HCEC 1CT (cell line): ENCODE results near the gene AGTRAP.
A peak's percentile ranks its signal among the peaks of the same experiment; 100 is the strongest.

ENCODE experiments used
- DNase-seq: peaks from one replicate; pipeline ENCODE4 v3.0.0-alpha.2; 2017

AGTRAP gene, protein sequence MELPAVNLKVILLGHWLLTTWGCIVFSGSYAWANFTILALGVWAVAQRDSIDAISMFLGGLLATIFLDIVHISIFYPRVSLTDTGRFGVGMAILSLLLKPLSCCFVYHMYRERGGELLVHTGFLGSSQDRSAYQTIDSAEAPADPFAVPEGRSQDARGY

DNA sequence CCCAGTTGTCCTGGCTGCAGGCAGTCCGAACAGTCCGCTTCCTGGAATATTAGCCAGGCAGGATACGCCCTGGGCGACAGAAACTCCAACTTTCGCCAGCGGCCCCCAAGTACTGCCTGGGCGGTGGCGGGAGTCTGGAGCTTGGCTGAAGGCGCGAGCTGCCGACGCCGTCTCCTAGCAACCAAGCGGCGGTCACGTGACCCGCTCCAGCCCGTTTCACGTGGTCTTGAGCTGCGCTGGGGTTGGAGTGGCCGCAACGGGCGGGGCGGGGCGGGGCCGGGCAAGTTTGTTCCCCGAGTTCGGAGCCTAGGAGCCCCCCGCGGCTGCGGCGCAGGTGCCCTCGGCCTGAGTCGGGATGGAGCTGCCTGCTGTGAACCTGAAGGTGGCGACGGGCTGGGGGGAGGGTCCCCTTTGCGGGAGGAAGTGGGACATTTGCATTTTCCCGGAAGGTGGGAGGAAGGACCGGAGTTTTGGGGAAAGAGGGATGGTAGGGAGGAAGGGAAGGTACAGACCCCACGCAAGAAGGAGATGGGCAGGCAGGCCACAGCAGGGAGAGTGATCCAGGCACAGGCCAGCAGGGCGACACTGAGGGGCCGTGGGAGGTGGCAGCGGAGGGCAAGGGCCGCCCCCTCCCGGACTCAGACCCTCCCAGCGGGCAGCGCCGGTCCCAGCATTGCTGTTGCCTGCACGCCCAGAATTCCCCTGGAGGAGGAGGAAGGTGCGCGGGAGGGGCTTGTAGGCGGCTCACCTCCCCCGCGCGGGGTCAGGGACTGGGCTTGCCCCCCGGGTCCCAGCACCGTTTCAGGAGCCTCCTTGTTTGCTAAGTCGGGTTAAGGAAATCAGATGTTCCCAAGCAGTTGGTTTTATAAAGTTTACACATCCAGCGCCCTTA is at the start of gene AGTRAP:
Gene AGTRAP, plus strand, starts transcription at position 283 of the 892 bp plus-strand sequence. Its CDS starts 73 bp downstream, at position 356.
- DNase-seq, result peak; percentile 82

DNA sequence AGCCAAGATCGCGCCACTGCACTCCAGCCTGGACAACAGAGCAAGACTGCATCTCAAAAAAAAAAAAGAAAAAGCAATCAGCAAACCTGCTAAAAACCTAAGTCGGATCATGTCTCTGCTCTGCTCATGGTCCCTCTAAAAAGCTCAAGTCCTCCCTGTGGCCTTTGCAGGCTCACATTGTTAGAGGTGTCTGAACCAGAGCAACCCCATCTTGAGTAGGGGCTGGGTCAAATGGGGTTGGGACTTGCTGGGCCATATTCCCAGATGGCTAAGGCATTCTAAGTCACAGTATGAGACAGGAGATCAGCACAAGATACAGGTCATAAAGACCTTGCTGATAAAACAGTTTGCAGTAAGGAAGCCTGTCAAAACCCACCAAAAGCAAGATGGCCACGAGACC is 47.4 kb upstream of the AGTRAP start:
- DNase-seq, result no peak

DNA sequence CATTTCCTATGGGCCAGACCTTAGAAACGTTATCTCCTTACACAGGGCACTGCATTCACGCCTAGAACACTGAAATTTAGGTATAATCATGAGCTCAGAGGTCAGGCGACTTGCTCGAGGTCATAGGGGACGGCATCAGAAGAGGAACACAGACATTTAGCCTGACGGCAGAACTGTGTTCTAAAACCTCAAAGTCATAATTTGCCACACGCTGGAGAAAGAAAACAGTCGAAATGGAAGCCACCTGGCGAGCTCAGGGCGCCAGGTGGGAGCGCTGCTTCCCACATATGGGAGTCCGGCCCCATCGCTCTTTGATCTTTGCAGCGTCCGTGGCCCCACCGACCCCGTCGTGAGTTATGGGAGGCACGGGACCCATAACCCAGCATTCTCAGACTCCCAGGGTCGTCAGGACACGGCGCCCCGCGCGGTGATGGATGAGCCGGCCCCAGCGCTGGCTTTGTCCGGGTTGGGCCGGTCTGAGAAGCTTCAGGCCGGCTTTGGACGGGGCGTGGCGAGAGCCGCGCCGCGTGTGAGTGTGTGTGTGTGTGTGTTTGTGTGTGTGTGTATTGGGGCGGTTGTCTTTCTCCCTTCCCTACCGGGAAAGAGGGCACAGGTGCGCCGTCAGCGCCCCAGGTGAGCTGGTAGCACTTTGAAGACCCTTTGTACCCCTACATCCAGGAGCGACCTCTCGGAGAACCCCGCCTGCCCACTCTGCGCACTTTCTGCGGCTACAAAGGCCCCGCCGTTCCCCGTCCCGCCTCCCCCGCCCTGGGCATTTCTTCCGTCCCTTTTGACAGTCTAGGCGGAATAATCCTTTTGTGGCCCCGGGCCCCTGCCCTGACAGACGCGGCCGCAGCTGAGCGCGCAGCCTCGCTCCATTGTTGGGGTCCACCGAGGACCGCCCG is 45.3 kb upstream of the AGTRAP start:
- no peak for DNase-seq

DNA sequence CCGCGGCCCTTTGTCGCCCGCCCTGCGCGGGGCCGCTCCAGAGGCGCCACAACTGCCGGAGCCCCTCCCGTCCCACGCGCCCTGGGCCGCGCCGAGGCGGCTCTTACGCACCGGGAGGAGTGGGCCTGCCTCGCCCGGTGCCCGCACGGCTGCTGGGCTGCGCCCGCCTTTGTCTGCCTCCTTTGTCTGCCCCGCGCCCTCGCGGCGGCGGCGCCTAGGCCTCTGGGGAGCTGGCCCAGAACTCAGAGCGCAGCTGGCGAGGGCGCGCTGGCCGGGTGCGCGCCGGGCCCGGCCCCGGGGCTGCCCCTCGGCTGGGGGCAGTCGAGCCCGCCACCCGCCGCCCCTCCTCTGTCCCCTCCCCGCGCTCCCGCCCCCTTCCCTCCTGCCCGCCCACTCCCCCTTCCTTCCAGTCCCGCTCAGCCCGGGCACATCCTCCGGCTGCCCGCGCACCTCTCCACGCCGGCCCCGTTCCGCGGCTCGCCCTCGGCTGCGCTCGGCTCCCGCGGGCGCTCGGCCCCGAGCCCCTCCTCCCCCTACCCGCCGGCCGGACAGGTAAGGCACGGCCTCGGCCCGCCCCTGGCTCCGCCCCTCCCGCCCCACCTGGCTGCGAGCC is 44.5 kb upstream of the AGTRAP start, which contains the start of gene DRAXIN:
Gene DRAXIN, plus strand, starts transcription at position 409 of the 613 bp plus-strand sequence. CDS start 14,549 bp downstream, outside the sequence.
- DNase-seq, result no peak

DNA sequence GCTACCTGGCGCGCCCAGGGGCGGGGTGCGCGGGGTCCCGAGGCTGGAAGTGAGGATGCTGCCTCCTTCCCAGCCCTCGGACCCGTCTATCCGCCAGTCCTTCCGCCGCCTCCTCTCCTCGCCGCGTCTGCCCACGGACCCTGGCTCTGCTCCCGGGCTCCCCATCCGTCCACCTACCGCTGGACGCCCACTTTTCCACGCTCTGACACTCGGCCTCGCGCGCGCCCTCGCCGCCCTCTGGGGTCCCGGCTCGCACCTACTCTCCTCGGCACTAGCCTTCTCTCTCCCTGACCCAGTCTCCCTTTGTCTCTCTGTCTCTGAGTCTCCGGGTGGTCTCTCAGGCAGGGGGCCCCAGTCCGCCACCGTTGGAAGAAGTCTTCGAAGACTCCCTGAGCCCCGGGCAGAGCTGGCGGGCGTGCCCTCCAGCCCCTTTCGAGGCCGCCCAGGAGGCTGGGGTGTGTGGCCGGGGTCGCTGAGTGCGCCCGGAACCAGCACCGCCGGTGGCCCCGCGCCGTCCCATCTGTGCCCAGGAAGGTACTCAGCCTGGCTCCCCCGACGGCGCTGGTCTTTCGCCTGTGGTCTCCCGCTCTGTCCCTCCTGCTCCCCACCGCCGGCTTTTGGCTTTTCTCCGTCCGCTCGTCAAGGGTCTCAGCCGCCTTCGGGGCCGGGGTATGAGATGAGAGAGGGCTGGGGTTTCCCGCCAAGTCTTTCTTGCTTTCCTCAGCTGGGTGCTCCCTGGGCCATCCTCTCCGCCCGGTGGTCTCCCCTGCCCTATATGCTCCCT is 43.8 kb upstream of the AGTRAP start:
- DNase-seq, result no peak

DNA sequence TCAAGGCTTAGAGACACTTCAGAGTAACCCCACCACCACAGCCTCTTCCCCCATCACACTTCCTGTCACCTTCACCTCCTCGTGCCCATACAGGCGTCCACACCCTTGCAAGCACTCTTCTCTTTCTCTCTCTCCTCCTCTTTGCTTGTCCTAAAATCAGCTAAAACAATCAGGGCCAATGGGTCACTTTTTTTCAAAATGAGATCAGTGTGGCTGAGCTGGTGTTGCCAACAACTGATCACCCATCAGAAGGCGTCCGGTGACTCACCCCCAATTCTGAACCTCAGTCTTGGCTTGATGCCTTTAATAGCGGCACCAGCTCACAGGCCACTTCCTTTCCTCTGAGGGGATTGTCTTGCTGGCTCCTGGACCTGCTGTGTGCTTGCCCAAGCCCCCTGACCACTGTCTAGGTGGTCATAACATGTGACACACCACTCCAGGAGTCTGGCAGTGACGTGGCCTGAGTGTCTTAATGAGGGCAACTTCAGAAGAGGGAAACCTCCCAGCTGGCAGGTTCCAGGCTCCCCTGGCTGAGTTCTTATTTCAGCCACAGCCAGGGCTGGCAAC is 42.8 kb upstream of the AGTRAP start:
- peak; percentile 84 for DNase-seq

DNA sequence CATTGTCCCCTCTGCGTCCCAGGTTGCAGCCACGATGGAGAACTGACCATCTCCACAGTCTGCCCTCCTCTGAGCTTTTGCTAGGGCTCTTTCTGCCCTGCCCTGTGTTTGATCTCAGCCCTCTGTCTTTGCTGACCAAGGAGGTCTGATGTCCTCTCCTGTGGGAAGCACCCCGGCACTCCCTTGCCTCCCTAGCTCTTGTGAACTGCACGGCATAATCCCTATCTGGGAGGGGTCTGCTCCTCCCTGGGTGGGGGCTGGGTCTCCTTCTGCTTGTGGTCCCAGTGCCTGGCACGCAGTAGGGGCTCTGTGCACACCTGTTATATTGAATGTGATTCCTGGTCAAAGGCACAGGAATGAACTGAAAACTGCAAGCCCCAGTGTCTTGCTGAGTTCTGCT is 42.0 kb upstream of the AGTRAP start:
- no peak for DNase-seq

DNA sequence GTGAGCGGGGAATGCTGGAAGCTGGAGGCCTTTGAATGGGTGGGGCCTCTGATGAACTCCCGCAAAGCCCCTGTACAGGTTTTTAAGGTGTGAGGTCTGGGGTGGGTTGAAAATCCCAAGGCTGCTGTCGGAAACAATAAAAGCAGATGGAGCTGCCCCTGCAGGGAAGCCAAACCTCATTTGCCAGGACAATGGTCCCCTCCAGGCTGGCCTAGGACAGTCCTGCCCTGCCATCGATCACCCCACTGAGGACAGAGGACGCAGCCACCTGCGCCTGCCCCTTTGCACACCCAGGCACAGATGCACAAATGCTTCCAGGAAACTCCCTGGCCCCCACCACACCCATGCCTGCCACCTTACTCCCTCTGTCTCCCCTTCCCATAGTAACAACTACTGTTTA is 40.1 kb upstream of the AGTRAP start:
- DNase-seq, result no peak

DNA sequence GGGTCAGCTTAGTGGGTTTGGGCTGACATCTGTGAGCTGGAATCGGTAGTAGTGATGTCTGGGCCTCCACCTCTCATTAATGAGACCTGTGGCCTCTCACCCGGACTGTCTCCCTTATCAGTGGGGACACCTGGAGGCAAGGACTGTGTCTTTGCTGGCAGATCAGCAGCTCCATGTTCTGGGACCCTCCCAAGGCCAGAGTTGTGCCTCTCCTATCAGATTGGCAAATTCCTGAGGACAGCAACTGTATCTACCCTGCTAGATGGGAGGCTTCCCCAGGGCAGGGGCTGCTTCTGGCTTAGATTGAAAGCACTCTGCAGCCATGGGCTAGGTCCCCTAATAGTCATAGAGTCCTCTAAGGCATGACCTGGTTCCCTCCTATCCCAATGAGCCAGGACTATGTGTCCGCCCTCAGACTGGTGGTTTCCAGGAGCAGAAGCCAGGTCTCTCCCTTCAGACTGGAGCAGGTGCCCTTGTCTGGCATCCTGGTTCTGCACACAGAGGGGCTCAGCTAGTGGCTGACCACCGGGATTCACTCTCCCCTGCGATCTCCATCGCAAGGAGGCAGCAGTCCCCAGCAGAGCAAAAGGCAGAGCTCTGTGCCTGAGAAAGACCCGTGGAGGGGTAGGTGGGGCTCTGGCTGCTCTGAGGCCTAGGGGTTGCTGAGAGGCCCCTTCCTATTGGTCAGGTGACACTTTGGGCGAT is 38.6 kb upstream of the AGTRAP start:
- DNase-seq, result no peak

DNA sequence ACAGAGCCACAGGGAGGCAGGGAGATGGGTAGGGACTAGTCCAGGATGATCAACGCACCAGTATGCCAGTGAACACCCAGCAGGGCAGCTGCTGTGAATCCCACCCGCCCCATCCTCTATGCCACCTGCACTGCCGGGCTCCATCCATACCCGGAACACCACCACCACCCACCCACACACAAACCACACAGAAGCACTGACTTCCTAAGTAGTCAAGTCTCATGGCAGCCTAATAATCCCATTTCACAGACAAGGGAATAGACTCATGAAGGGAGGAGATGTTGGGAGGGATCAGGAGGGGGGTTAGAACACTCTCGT is 38.1 kb upstream of the AGTRAP start:
- DNase-seq, result no peak

DNA sequence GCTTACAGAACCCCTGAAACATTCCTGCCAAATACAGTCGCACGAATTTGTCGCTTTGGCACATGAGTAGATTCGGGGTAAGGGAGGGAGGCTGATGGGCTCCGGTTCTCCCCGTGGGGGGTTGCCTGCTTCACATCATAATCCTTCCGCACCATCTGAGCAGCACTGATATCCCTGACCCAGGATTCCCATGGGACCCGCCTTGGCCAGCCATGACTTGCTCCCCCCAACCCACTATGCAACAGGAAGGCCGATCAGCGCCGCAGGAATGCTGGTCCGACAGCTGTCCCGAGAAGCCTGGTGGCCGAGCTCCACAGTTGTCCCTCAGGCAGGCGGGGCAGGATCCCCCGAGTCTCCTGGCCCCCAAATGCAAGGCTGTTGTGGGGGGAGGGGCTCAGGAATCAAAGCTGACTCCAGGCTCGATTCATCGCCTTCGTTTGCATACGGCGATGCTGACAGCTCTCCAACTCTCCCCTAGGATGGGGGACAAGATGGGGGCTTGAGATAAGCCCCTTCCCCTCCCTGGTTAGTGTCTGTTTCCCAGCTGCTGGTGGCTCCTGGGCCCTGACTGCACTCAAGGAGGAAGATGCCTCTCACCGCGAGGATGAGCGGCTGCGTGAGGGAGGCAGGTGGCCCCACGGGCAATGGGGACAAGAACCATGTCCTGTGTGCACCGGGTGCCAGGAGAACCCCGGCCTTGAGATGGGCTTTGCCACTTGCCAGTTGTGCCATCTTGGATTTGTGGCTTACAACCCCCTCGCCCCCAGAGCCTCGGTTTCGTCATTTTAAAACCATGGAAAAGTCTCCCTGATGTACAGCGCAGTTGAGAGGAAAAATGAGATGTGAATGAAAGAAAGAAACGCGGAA is 35.1 kb upstream of the AGTRAP start:
- no peak for DNase-seq

DNA sequence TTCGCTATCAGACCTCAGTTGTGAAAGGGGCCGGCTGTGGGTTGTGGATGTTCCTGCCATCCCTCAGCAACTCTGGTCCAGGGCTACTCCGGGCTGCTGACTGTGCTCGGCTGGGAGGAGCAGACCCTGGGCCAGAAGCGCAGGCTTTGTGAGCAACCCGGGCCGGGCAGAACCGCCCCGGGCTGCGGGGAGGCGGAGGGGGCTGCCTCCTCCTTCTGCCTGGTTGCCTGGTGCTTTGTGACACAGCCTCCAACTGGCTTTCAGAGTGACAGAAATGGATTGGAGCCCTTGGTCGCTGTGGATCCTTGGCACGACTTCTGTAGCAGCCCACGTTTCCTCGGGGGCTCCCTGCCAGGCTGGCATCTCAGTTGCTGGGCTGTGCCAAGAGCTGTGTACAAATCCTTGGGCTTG is 34.4 kb upstream of the AGTRAP start:
- DNase-seq, result no peak

DNA sequence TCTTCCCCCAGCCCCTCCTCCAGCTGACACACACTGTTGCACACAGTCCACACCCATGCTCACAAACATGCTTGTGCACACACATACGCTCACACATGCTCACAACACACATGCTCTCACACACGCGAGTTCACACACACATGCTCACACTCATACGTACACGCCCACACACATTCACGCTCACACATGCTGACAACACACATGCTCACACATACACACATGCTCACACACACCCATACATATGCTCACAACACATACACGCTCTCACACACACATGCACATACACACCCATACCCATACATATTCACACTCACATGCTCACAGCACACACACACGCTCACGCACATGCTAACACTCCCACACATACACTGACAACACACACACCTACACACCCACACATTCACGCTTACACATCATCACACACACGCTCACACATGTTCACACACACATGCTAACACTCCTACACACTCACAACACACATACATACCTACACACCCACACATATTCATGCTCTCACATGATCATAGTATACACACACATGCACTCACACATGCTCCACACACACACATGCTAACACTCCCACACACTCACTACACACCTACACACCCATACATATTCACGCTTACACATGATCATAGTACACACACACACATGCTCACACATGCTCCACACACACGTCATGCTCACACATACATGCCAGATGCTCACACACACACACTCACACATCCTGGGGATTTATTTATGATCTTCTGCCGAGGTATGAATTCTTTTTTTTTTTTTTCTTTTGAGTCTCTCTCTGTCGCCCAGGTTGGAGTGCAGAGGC is 33.7 kb upstream of the AGTRAP start:
- DNase-seq, result no peak

DNA sequence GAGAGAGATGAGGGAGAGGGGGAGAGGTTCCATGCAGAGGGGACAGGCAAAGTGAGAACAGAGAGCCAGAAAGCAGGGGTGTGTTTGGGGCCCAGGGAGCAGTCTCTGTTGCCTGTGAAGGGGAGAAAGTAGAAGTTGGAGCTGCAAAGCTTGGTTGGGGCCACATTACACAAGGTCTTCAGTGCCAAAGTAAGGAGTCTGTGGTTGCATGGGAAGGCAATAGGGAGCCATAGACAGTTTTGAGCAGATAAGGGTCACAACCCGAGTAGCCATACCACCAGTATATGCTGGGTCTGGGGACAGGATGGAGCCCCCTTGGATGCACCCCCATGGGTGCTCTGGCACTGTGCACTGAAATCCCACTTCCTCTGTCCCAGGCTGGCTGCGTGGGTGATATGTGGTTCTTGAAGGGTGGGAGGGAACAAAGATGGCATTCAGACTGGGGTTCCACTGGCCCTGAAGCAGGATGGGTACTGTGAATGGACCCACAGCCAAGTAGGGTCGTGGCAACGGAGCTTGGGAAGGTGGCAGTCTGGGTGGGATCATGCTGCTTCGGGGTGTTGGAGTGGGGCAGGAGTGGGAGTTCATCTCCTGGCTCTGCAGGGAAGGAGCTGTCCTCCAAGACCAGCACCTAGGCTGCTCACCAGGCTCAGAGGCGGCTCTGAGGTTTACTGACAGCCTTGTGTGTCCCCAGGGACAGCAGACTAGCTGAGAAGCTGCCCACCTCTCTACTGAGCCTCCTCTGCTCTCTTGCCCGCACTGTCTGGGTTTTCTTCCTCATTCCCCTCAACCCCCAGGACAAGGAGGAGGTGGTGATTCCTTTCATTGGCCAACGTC is 32.4 kb upstream of the AGTRAP start:
- DNase-seq, result no peak

DNA sequence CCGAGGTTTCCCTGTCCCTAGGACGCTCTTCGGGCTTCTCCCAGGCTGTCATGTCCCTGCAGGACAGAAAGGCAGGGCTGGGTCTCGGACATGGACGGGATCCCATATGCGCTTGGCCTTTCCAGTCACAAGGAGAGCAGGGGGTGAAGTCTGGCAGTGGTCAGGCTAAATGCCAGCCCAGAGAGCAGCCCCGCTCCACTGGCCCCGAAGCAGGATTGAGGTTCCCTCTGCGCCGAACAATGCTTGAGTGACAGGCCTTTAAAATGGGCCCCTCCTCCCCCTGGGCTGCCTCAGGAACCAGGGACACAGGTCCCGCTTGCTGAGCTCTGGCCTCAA is 31.8 kb upstream of the AGTRAP start:
- no peak for DNase-seq

DNA sequence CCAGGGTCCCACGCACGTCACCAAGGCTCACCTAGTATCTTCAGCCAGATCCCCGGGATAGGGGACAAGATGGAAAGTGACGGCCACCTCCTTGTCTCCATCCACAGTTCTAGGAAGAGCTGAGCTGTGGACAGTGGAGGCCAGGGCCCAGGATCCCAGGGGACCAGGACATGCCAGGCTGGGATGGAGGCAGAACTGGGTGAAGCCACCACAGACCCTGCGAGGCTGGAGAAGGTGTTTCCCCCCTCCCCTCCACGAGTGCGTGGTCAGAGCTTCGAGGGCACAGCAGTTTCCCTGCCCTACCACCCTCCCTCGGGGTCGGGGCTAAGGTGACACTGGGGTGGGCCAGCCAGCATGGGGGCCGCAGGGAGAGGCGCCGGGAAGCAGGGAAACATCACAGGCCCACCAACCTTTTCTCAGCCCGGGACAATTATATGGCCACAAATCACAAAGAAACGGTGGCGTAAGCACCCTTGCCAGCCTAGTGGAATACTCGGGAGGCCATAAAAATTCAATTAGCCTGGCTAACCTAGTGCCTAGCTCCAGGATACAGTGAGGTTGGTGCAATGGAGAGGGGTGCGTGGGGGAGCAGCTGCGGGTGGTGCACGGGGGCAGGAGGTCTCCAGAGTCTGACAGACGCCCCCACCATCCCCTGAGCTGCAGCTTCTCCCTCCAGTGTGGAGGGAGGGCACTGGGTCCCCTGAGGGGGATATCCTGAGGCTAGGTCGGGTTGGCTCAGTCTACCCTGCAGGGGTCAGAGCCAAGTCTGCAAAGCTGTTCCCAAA is 31.1 kb upstream of the AGTRAP start:
- DNase-seq, result no peak

DNA sequence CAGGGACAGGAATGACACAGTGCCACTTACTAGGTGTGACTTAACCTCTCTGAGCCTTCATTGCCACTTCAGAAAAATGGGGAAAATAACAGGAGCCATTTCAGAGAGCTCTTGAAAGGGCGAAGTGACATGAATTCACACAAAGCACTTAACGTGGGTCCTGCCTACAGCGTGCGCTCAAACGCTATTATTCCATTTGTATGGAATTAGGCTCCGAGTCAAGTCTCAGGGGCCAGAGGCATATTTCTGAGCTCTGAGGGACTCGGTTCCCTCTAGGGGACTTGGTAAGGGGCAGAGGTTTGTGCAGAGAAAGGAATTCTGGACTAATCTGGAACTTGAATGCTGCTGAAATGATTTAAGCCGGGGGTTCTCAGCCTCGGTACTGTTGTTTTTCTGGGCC is 30.3 kb upstream of the AGTRAP start:
- DNase-seq, result no peak

DNA sequence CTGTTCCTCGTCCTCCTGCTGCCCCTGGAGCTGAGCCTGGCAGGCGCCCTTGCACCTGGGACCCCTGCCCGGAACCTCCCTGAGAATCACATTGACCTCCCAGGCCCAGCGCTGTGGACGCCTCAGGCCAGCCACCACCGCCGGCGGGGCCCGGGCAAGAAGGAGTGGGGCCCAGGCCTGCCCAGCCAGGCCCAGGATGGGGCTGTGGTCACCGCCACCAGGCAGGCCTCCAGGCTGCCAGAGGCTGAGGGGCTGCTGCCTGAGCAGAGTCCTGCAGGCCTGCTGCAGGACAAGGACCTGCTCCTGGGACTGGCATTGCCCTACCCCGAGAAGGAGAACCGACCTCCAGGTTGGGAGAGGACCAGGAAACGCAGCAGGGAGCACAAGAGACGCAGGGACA is 29.6 kb upstream of the AGTRAP start:
- no peak for DNase-seq
